Testis (tissue), 3 donors: ENCODE results near the gene HYAL3. TPM values are rescaled to one million over a fixed set of nuclear protein-coding genes. Genes with fewer than 3 reads are reported as not detected.

ENCODE experiments used
- DNase-seq: peaks from one replicate; pipeline ENCODE4 v3.0.0-alpha.2; 2019
- H3K27ac ChIP-seq, 2 donors: fragments of 200-600 bp; sonication (generic); one replicate each; pipeline ENCODE4 v1.5.1; 2019
- H3K27me3 ChIP-seq: fragments of 200-600 bp; sonication (generic); one replicate; pipeline ENCODE4 v1.5.1; 2019
- H3K36me3 ChIP-seq: fragments of 200-600 bp; sonication (generic); one replicate; pipeline ENCODE4 v1.5.1; 2017; ENCODE audit warnings: low read depth; ENCODE audit errors: missing control alignments
- H3K4me1 ChIP-seq: fragments of 200-600 bp; sonication (generic); one replicate; pipeline ENCODE4 v1.5.1; 2019
- H3K4me3 ChIP-seq, 2 donors: fragments of 200-600 bp; sonication (generic); one replicate each; pipeline ENCODE4 v1.5.1; 2017 to 2019
- H3K9me3 ChIP-seq: fragments of 200-600 bp; sonication (generic); one replicate; pipeline ENCODE4 v1.5.1; 2017
- POLR2A ChIP-seq: fragments of 450-650 bp; IDR thresholded peaks from one replicate; pipeline ENCODE4 v1.6.1; 2017; ENCODE audit warnings: antibody characterized with exemption, mild to moderate bottlenecking, moderate library complexity
- WGBS, 2 donors: methylation state at CpG; one replicate each; pipeline ENCODE4 v1.1.5; 2018; 5-methylcytosine and 5-hydroxymethylcytosine counted together
- intact Hi-C: fragments of 100-400 bp; cut with DNase I; formaldehyde crosslinking; loops from one replicate; pipeline ENCODE4 v1.15.1; 2023; ENCODE audit warnings: low total_unique reads
- polyA plus RNA-seq: library from polyadenylated mRNA; stranded (reverse); fragments of 350-450 nt; fragmentation: Illumina TruSeq; extraction: RNeasy Lipid Tissue Mini Kit (QIAGEN cat#74804); gene quantifications from one replicate; pipeline ENCODE4 v1.2.3, GENCODE V29; 2014; ENCODE audit warnings: low read depth, low replicate concordance; ENCODE audit not compliant: insufficient read depth
- total RNA-seq, 2 donors: library from RNA; depleted of rRNA; stranded (reverse); fragments of >200 nt; gene quantifications; one replicate each; pipeline ENCODE4 v1.2.3, GENCODE V29; 2016
- TF ChIP-seq, protein P1 (sequence below), 3 experiments: fragments of 450-650 bp in 2 of 3; fragments of 200-600 bp in 1 of 3; sonication (generic) in 1 of 3; IDR thresholded peaks; one replicate each; pipeline ENCODE4 v1.5.1; 2016 to 2019; ENCODE audit warnings: antibody characterized with exemption in 3 of 3, mild to moderate bottlenecking in 2 of 3, moderate library complexity in 1 of 3

Gene HYAL3
- total and polyA plus RNA-seq, 3 donors from 2014 or later, result 13.8 to 27.9 (median 25.2) TPM

DNA sequence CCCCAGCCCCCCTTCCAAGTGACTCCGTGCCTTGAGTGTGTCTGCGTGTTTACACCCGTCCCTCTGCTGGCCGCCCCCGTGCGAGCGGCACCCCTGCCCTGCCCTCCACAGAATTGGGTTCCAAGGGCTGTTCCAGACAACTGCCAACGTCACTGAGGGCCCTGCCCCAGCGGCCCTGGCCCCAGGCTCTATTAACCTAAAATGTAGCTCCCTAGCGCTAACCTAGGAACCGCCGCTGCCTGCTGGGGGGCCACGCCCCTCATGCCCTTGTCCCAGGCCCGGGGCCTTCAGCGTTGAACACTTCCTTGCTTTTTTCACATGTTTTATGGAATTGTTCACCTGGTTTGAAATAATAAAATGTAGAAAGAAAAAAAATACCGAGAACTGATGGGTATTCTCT, 40.2 kb downstream of the HYAL3 start:
- Histone ChIP-seq H3K36me3 (no peaks in the 10 kb centered on the region), H3K4me1 (peaks cover 22% of the 10 kb centered on the region), H3K9me3 (no peaks in the 10 kb centered on the region), H3K27me3 (no peaks in the 10 kb centered on the region), H3K27ac (peak overlapping the region; percentile 99), H3K4me3 (peak overlapping the region in 1 of 2 donors; percentile 78)
- WGBS, 2 donors, result 56 to 69% methylated on average over 16 of the region's 16 CpGs
- DNase-seq, result no peak
- TF ChIP-seq POLR2A, result no peak
- TF ChIP-seq, protein P1, sequence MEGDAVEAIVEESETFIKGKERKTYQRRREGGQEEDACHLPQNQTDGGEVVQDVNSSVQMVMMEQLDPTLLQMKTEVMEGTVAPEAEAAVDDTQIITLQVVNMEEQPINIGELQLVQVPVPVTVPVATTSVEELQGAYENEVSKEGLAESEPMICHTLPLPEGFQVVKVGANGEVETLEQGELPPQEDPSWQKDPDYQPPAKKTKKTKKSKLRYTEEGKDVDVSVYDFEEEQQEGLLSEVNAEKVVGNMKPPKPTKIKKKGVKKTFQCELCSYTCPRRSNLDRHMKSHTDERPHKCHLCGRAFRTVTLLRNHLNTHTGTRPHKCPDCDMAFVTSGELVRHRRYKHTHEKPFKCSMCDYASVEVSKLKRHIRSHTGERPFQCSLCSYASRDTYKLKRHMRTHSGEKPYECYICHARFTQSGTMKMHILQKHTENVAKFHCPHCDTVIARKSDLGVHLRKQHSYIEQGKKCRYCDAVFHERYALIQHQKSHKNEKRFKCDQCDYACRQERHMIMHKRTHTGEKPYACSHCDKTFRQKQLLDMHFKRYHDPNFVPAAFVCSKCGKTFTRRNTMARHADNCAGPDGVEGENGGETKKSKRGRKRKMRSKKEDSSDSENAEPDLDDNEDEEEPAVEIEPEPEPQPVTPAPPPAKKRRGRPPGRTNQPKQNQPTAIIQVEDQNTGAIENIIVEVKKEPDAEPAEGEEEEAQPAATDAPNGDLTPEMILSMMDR (IDR thresholded peaks at IDR 0.05), result no peak
- intact Hi-C loops, result loop anchor here (10.0 kb wide), 1 partner anchor 66 kb away; the partner anchor contains the start of genes HYAL2 and TUSC2

DNA sequence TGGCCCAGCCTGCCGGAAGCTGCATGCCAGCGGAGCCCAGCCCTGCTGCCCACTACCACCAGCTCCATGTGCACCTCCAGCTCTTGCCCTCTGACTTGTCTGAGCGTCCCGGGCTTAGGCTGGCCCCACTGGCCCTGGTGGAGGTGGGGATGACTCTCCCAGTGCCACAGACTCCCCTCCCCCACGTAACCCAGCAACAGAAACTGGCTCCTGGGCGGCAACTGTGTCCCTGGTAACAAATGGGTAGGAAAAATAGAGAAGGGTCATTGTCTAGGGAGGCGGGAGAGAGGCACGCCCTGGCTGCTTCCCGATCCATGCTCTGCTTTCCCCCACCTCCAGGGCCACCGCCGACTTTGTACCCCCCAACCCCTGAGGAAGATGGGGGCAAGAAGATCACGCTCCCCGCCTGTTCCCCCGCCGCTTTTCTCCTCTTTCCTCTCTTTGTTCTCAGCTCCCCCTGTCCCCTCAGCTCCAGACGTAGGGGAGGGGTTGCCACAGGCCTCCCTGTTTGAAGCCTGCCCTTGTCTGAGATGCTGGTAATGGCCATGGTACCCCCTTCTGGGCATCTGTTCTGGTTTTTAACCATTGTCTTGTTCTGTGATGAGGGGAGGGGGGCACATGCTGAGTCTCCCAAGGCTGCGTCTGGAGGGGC, 41.0 kb downstream of the HYAL3 start:
- Histone ChIP-seq H3K4me3 (no peak overlapping the region), H3K36me3 (no peaks in the 10 kb centered on the region), H3K9me3 (no peaks in the 10 kb centered on the region), H3K27ac (peak overlapping the region in 1 of 2 donors; percentile 99), H3K4me1 (peaks cover 20% of the 10 kb centered on the region), H3K27me3 (no peaks in the 10 kb centered on the region)
- WGBS, 2 donors, result 91 to 94% methylated on average over 15 to 17 of the region's 17 CpGs
- intact Hi-C loops, result loop anchor here (10.0 kb wide), 1 partner anchor 67 kb away; the partner anchor contains the start of genes HYAL2 and TUSC2
- DNase-seq, result no peak
- TF ChIP-seq POLR2A, result no peak
- TF ChIP-seq, protein P1 (IDR thresholded peaks at IDR 0.05), result no peak

GRCh38 chr3:50256978-50257890, 42.0 kb downstream of the HYAL3 start:
- H3K27me3 ChIP-seq, result no peaks in the 10 kb centered on the region
- DNase-seq, result peak; percentile 53
- peaks cover 20% of the 10 kb centered on the region for H3K4me1 ChIP-seq
- no peaks in the 10 kb centered on the region for H3K9me3 ChIP-seq
- no peak overlapping the region for H3K4me3 ChIP-seq
- no peak for TF ChIP-seq POLR2A
- TF ChIP-seq, protein P1 (IDR thresholded peaks at IDR 0.05), result peak in 1 of 3 experiments; percentile 9
- H3K36me3 ChIP-seq, result no peaks in the 10 kb centered on the region
- intact Hi-C loops, result loop anchor here (10.0 kb wide), 1 partner anchor 68 kb away; the partner anchor contains the start of genes HYAL2 and TUSC2
- 89 to 92% methylated on average over 20 of the region's 20 CpGs for WGBS, 2 donors
- H3K27ac ChIP-seq, result no peak overlapping the region

GRCh38 chr3:50255251-50255615, 44.0 kb downstream of the HYAL3 start:
- intact Hi-C loops, result loop anchor here (10.0 kb wide), 1 partner anchor 70 kb away; the partner anchor contains the start of genes HYAL2 and TUSC2
- Histone ChIP-seq H3K27me3 (no peaks in the 10 kb centered on the region), H3K9me3 (no peaks in the 10 kb centered on the region), H3K4me1 (peaks cover 16% of the 10 kb centered on the region), H3K4me3 (no peak overlapping the region), H3K36me3 (no peaks in the 10 kb centered on the region), H3K27ac (peak overlapping the region in 1 of 2 donors; percentile 51)
- WGBS, 2 donors, result 89 to 91% methylated on average over 7 to 9 of the region's 9 CpGs
- DNase-seq, result no peak
- no peak for TF ChIP-seq POLR2A
- TF ChIP-seq, protein P1 (IDR thresholded peaks at IDR 0.05), result no peak
